ENCODE data around the gene BBC3. TPM values are rescaled to one million over a fixed set of nuclear protein-coding genes. Genes with fewer than 3 reads are reported as not detected.
A peak's percentile ranks its signal among the peaks of the same experiment; 100 is the strongest.

The BBC3 gene
- total RNA-seq, 1 experiment from 2014 or later: 2.7 TPM

- POLR2A ChIA-PET (ENCODE audit: low non-redundant PET): no interaction called here
- intact Hi-C loops (cut with micrococcal nuclease; ENCODE audit: unreplicated experiment): loop anchor here (5.0 to 10.0 kb wide), 3 partner anchors 87 to 387 kb away; partner anchors contain the start of gene AP2S1
- CTCF ChIA-PET: no interaction called here
- no peak for DNase-seq (ENCODE audit: low spot score)
- Histone ChIP-seq H3K4me1 (ENCODE audit: insufficient read depth, low read length, poor library complexity, severe bottlenecking) (peaks cover 15% of the 10 kb centered on the region), H3K27ac (ENCODE audit: low read depth, low read length, poor library complexity, severe bottlenecking) (no peak overlapping the region), H3K9me3 (ENCODE audit: low read depth, low read length, poor library complexity, severe bottlenecking) (no peaks in the 10 kb centered on the region), H3K4me3 (ENCODE audit: low read depth, low read length, poor library complexity, severe bottlenecking) (no peak overlapping the region), H3K27me3 (replicated peaks; ENCODE audit: insufficient read depth, low read depth, low read length, poor library complexity) (peaks cover 13% of the 10 kb centered on the region), H3K36me3 (ENCODE audit: insufficient read depth, low read length, poor library complexity, severe bottlenecking) (no peaks in the 10 kb centered on the region)
- no peak for TF ChIP-seq EZH2 (IDR thresholded peaks at IDR 0.05; ENCODE audit: borderline replicate concordance, low read depth, low read length, poor library complexity, severe bottlenecking)
- TF ChIP-seq, protein P1, sequence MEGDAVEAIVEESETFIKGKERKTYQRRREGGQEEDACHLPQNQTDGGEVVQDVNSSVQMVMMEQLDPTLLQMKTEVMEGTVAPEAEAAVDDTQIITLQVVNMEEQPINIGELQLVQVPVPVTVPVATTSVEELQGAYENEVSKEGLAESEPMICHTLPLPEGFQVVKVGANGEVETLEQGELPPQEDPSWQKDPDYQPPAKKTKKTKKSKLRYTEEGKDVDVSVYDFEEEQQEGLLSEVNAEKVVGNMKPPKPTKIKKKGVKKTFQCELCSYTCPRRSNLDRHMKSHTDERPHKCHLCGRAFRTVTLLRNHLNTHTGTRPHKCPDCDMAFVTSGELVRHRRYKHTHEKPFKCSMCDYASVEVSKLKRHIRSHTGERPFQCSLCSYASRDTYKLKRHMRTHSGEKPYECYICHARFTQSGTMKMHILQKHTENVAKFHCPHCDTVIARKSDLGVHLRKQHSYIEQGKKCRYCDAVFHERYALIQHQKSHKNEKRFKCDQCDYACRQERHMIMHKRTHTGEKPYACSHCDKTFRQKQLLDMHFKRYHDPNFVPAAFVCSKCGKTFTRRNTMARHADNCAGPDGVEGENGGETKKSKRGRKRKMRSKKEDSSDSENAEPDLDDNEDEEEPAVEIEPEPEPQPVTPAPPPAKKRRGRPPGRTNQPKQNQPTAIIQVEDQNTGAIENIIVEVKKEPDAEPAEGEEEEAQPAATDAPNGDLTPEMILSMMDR (conservative IDR thresholded peaks at IDR 0.05; ENCODE audit: low read depth, low read length): no peak
- no TSS peak for BruUV-seq (replicated peaks)
Observed at GRCh38 chr19:47241919-47242577, 11.0 kb upstream of the BBC3 start.

DNA sequence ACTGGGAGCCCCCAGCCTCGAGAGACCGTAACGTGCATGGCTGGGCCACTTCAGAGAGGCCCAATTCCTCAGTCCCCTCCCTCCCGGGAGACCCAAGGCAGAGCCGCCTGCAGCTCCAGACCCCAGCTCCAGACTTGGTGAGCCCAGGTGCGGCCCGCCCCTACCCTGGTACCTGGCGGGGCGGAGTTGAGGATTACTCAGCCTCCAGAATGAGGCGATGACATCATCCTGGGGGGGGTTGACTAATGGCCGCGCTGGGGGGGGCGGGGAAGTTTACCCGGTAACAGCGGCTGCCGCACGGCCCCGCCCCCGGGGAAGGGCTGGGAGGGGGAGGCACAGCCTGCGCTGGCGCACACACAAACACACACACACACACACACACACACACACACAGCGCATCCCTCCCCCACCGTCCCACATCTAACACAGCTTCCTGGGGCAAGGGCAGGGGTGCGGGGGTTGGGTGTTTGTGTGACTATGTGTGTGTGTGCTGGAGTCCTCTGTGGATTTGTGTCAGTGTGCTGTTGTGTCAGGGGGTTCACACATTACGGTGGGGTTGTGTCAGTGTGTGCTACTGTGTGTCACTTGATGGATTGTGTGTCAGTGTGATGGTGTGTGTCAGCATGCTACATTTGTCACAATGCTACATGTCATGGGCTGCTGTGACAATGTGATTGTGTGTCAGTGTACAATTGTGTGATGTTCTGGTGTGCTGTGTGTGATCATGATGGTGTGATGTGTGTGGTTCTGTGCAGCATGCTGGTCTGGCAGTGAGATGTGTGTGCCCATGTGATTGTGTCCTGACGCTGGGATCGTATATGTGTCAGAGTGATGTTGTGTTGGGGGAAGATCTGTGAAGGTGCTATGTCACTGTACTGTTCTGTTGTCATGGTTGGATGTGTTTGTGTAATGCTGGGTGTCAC is 10.3 kb upstream of the BBC3 start:
- intact Hi-C loops (cut with micrococcal nuclease; ENCODE audit: unreplicated experiment): loop anchor here (5.0 to 10.0 kb wide), 3 partner anchors 86 to 386 kb away; partner anchors contain the start of gene AP2S1
- Histone ChIP-seq H3K27ac (ENCODE audit: low read depth, low read length, poor library complexity, severe bottlenecking) (no peak overlapping the region), H3K27me3 (replicated peaks; ENCODE audit: insufficient read depth, low read depth, low read length, poor library complexity) (peaks cover 13% of the 10 kb centered on the region), H3K9me3 (ENCODE audit: low read depth, low read length, poor library complexity, severe bottlenecking) (no peaks in the 10 kb centered on the region), H3K36me3 (ENCODE audit: insufficient read depth, low read length, poor library complexity, severe bottlenecking) (no peaks in the 10 kb centered on the region), H3K4me3 (ENCODE audit: low read depth, low read length, poor library complexity, severe bottlenecking) (no peak overlapping the region), H3K4me1 (ENCODE audit: insufficient read depth, low read length, poor library complexity, severe bottlenecking) (peaks cover 15% of the 10 kb centered on the region)
- BruUV-seq (replicated peaks): no TSS peak
- TF ChIP-seq, protein P1 (conservative IDR thresholded peaks at IDR 0.05; ENCODE audit: low read depth, low read length): no peak
- TF ChIP-seq EZH2 (IDR thresholded peaks at IDR 0.05; ENCODE audit: borderline replicate concordance, low read depth, low read length, poor library complexity, severe bottlenecking): no peak
- DNase-seq (ENCODE audit: low spot score): peak; percentile 64
- ChIA-PET CTCF (no interaction called here), POLR2A (ENCODE audit: low non-redundant PET) (no interaction called here)

DNA sequence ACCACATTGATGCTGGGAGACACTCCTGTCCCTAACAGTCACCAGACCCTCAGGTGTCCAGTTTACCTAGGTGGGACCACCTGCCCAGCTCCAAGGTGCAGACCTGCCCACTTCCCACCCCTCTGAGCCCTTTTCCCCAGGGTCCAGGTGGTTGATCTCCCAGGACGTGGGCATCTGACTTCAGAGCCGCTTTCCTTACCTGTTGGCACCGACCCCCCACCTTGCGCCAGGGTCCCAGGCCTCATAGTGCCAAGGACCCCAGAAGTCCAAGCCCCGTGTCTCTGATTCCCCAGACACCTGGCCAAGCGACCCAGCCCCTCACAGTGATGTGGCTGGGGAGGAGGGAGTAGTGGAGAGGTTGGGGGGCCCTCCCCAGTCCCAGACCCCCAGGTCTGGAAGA is 9.6 kb upstream of the BBC3 start:
- TF ChIP-seq EZH2 (IDR thresholded peaks at IDR 0.05; ENCODE audit: borderline replicate concordance, low read depth, low read length, poor library complexity, severe bottlenecking): no peak
- BruUV-seq (replicated peaks): no TSS peak
- H3K27ac ChIP-seq (ENCODE audit: low read depth, low read length, poor library complexity, severe bottlenecking): no peak overlapping the region
- no peak overlapping the region for H3K4me3 ChIP-seq (ENCODE audit: low read depth, low read length, poor library complexity, severe bottlenecking)
- DNase-seq (ENCODE audit: low spot score): no peak
- H3K4me1 ChIP-seq (ENCODE audit: insufficient read depth, low read length, poor library complexity, severe bottlenecking): peaks cover 15% of the 10 kb centered on the region
- H3K27me3 ChIP-seq (replicated peaks; ENCODE audit: insufficient read depth, low read depth, low read length, poor library complexity): peaks cover 13% of the 10 kb centered on the region
- H3K36me3 ChIP-seq (ENCODE audit: insufficient read depth, low read length, poor library complexity, severe bottlenecking): no peaks in the 10 kb centered on the region
- ChIA-PET POLR2A (ENCODE audit: low non-redundant PET) (interaction anchor here (0.6 kb wide), 1 partner anchor 233 kb away, joined by 8 read pairs; no protein-coding TSS in a partner anchor), CTCF (no interaction called here)
- H3K9me3 ChIP-seq (ENCODE audit: low read depth, low read length, poor library complexity, severe bottlenecking): no peaks in the 10 kb centered on the region
- intact Hi-C loops (cut with micrococcal nuclease; ENCODE audit: unreplicated experiment): loop anchor here (5.0 to 10.0 kb wide), 3 partner anchors 86 to 386 kb away; partner anchors contain the start of gene AP2S1
